H1 (cell line): ENCODE measurements around the gene LRP8.

ENCODE experiments used
- ASH2L ChIP-seq: fragments of 200-600, 300-600 bp; sonication (generic); IDR thresholded peaks from one replicate; pipeline ENCODE4 v1.7.1; 2017; ENCODE audit warnings: low read length
- BACH1 ChIP-seq: IDR thresholded peaks from 2 replicates; pipeline ENCODE4 v1.6.1; 2012; ENCODE audit warnings: low read length, improper control_type of control experiment
- CHD7 ChIP-seq: fragments of 300-600 bp; sonication (generic); IDR thresholded peaks from 2 replicates; pipeline ENCODE4 v1.7.1; 2012; ENCODE audit warnings: low read length, moderate library complexity, mild to moderate bottlenecking, inconsistent platforms; ENCODE audit not compliant: insufficient replicate concordance
- CTCF ChIP-seq, 3 experiments: IDR thresholded peaks; 1 replicate in 2 of 3; 2 replicates in 1 of 3; pipeline versions ENCODE4 v1.5.1 to v1.6.1; 2011; ENCODE audit warnings: low read length in 3 of 3, mild to moderate bottlenecking in 3 of 3, inconsistent platforms in 2 of 3, low read depth in 1 of 3, moderate library complexity in 1 of 3; ENCODE audit not compliant: insufficient read depth in 1 of 3; ENCODE audit errors: control extremely low read depth in 1 of 3
- POLR2A ChIP-seq, 2 experiments: IDR thresholded peaks; 1 replicate in 1 of 2; 2 replicates in 1 of 2; pipeline ENCODE4 v1.6.1; 2011; ENCODE audit warnings: low read depth in 2 of 2, low read length in 2 of 2, mild to moderate bottlenecking in 2 of 2; ENCODE audit errors: control extremely low read depth in 1 of 2
- RNF2 ChIP-seq: fragments of 200-900, 300-1000 bp; sonication (generic); IDR thresholded peaks from 2 replicates; pipeline ENCODE4 v1.7.1; 2016; ENCODE audit warnings: borderline replicate concordance, low read depth, mild to moderate bottlenecking, antibody characterized with exemption, low read length; ENCODE audit not compliant: poor library complexity, severe bottlenecking; ENCODE audit errors: missing control alignments
- SUZ12 ChIP-seq: fragments of 200-600 bp; sonication (generic); IDR thresholded peaks from 2 replicates; pipeline ENCODE4 v1.6.1; 2012; ENCODE audit warnings: mild to moderate bottlenecking, inconsistent platforms, low read length, moderate library complexity, mixed read lengths
- TAF1 ChIP-seq: IDR thresholded peaks from 2 replicates; pipeline ENCODE4 v1.6.1; 2011; ENCODE audit warnings: mild to moderate bottlenecking, low read depth, low read length
- TEAD4 ChIP-seq: IDR thresholded peaks from 2 replicates; pipeline ENCODE4 v1.6.1; 2012; ENCODE audit warnings: low read depth, low read length, inconsistent platforms, mixed read lengths
- USF2 ChIP-seq: IDR thresholded peaks from 2 replicates; pipeline ENCODE4 v1.6.1; 2011; ENCODE audit warnings: low read length, improper control_type of control experiment
- YY1 ChIP-seq: IDR thresholded peaks from 2 replicates; pipeline ENCODE4 v1.6.1; 2011; ENCODE audit warnings: low read depth, mild to moderate bottlenecking, low read length
- ZNF274 ChIP-seq: IDR thresholded peaks from 2 replicates; pipeline ENCODE4 v1.7.0; 2012; ENCODE audit warnings: low read length, borderline replicate concordance; ENCODE audit errors: extremely low read depth

- TF ChIP-seq CTCF (IDR thresholded peaks at IDR 0.05; ENCODE audit: control extremely low read depth in 1 of 3, insufficient read depth in 1 of 3, low read depth in 1 of 3, low read length in 3 of 3) (no peak), ZNF274 (no peak), TEAD4 (peak; percentile 26; the same call in 1 of the 2 replicates), YY1 (no peak), TAF1 (peak; percentile 81; the same call in 1 of the 2 replicates), USF2 (no peak), BACH1 (peak; percentile 77), ASH2L (peak; percentile 81), CHD7 (no peak), SUZ12 (no peak), POLR2A (IDR thresholded peaks at IDR 0.05; ENCODE audit: control extremely low read depth in 1 of 2, low read depth in 2 of 2, low read length in 2 of 2) (peak; percentile 44 to 82; a peak in 2 of 3 replicates), RNF2 (no peak)
Measured at GRCh38 chr1:53220171-53220961, 107.5 kb downstream of the LRP8 start, which contains the start of gene CZIB.
